ENCODE measurements around the gene SMG6.

DNA sequence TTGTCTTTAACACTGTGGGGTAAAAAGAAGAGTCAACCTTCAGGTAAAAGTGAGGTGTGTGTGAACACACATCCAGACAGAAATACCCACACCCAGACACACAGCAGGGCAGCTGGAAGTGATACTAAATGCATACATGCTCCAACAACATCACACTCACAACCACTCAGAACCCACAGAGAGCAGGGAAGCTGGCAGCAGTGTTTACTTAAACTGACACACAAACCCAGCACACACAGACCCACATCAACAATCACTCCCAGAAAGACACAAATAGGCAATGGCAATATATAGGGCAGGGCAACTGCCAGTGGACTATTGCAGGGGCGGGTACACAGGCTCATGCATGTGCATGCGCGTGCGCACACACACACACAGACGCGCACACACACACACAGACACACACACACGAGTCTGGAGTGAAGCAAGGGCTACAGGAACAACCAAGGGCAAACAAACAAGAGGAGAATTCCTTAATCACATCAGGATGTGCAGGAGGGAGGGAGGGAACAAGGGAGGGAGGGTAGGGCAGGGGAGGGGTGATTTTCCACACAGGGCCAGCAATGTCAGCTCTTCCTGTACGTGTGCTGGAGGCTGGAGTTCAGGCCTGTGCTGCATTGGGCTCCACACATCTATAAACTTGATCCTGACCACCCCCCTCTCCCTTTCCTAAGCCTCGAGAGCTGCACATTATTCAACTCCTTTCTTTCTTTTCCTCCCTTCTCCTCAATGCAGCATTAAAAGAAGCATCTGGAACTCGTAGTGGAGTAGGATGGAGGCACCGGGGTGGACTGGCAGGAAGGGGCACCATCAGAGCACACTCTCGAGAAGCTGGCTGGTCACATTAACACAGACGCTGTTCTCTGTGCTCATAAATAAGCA lies 218.6 kb downstream of the SMG6 start:
- TF ChIP-seq RAD21 (IDR thresholded peaks at IDR 0.05; ENCODE audit: low read depth) (no peak), CEBPB (IDR thresholded peaks at IDR 0.05) (no peak), TAF1 (IDR thresholded peaks at IDR 0.05; ENCODE audit: low read depth) (no peak), TCF12 (IDR thresholded peaks at IDR 0.05; ENCODE audit: low read depth) (no peak)
- TF ChIP-seq, protein P1, sequence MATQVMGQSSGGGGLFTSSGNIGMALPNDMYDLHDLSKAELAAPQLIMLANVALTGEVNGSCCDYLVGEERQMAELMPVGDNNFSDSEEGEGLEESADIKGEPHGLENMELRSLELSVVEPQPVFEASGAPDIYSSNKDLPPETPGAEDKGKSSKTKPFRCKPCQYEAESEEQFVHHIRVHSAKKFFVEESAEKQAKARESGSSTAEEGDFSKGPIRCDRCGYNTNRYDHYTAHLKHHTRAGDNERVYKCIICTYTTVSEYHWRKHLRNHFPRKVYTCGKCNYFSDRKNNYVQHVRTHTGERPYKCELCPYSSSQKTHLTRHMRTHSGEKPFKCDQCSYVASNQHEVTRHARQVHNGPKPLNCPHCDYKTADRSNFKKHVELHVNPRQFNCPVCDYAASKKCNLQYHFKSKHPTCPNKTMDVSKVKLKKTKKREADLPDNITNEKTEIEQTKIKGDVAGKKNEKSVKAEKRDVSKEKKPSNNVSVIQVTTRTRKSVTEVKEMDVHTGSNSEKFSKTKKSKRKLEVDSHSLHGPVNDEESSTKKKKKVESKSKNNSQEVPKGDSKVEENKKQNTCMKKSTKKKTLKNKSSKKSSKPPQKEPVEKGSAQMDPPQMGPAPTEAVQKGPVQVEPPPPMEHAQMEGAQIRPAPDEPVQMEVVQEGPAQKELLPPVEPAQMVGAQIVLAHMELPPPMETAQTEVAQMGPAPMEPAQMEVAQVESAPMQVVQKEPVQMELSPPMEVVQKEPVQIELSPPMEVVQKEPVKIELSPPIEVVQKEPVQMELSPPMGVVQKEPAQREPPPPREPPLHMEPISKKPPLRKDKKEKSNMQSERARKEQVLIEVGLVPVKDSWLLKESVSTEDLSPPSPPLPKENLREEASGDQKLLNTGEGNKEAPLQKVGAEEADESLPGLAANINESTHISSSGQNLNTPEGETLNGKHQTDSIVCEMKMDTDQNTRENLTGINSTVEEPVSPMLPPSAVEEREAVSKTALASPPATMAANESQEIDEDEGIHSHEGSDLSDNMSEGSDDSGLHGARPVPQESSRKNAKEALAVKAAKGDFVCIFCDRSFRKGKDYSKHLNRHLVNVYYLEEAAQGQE (IDR thresholded peaks at IDR 0.05; ENCODE audit: low read depth), result no peak

All from Ishikawa (cell line).